GM13977 (cell line): Measurements from ENCODE around the gene MCAM.

Experiments
- DNase-seq: peaks from one replicate; pipeline ENCODE4 v3.0.0; 2012; ENCODE audit warnings: low spot score
- CTCF ChIP-seq: IDR thresholded peaks from 2 replicates; pipeline ENCODE4 v1.5.1; 2012; ENCODE audit warnings: mild to moderate bottlenecking, control low read depth; ENCODE audit not compliant: insufficient read depth; ENCODE audit errors: extremely low read depth, missing control alignments
- in situ Hi-C: fragments of 300-500 bp; cut with MboI; formaldehyde crosslinking; loops from one replicate; pipeline ENCODE4 v1.12.0; 2022; ENCODE audit warnings: low sequenced_read_pairs, low pct_unique_long_range_greater_than_20kb, mixed read lengths, inconsistent platforms; ENCODE audit not compliant: unreplicated experiment

MCAM gene

GRCh38 chr11:119316016-119316728 lies 758 bp downstream of the MCAM start:
- TF ChIP-seq CTCF: no peak
- in situ Hi-C loops: no loop called here
- peak; percentile 36 for DNase-seq

- no peak for TF ChIP-seq CTCF
- peak; percentile 68 for DNase-seq
- in situ Hi-C loops: no loop called here
Measured at GRCh38 chr11:119315131-119316015, 1.6 kb downstream of the MCAM start.

- no peak for DNase-seq
- in situ Hi-C loops: no loop called here
- TF ChIP-seq CTCF: no peak
Measured at GRCh38 chr11:119314726-119315125, 2.2 kb downstream of the MCAM start.

- no peak for TF ChIP-seq CTCF
- no peak for DNase-seq
- in situ Hi-C loops: no loop called here
Measured at GRCh38 chr11:119310682-119311052, 6.3 kb downstream of the MCAM start.

- in situ Hi-C loops: no loop called here
- DNase-seq: no peak
- no peak for TF ChIP-seq CTCF
Measured at GRCh38 chr11:119309953-119310681, 6.8 kb downstream of the MCAM start.

- no peak for TF ChIP-seq CTCF
- DNase-seq: no peak
- in situ Hi-C loops: no loop called here
Measured at GRCh38 chr11:119309411-119309810, 7.5 kb downstream of the MCAM start.
